GM12878 (cell line): ENCODE results near the gene DCPS.

Experiments
- CHD2 ChIP-seq: IDR thresholded peaks from 2 replicates; pipeline ENCODE4 v1.6.1; 2011; ENCODE audit warnings: low read depth, low read length, improper control_type of control experiment, borderline replicate concordance
- EP300 ChIP-seq, 2 experiments: fragments of 150-350 bp in 1 of 2; IDR thresholded peaks; 2 replicates each; pipeline ENCODE4 v1.6.1; 2011 to 2012; ENCODE audit warnings: low read depth in 2 of 2, low read length in 2 of 2, borderline replicate concordance in 1 of 2, improper control_type of control experiment in 1 of 2, inconsistent platforms in 1 of 2; ENCODE audit not compliant: control insufficient read depth in 1 of 2
- EZH2 ChIP-seq: IDR thresholded peaks from 2 replicates; pipeline ENCODE4 v1.6.1; 2012; ENCODE audit warnings: low read depth, mild to moderate bottlenecking, control low read depth, inconsistent platforms, low read length, borderline replicate concordance; ENCODE audit not compliant: control insufficient read depth
- JUNB ChIP-seq: IDR thresholded peaks from 2 replicates; pipeline ENCODE4 v1.6.1; 2016; ENCODE audit warnings: antibody characterized with exemption, mild to moderate bottlenecking
- PAX5 ChIP-seq: IDR thresholded peaks from 2 replicates; pipeline ENCODE4 v1.6.1; 2011; ENCODE audit warnings: low read depth, low read length, borderline replicate concordance
- SUZ12 ChIP-seq: fragments of 200-600 bp; sonication (generic); IDR thresholded peaks from one replicate; pipeline ENCODE4 v1.6.1; 2018; ENCODE audit warnings: antibody characterized with exemption, mild to moderate bottlenecking; ENCODE audit not compliant: unreplicated experiment
- ZNF274 ChIP-seq: IDR thresholded peaks from one replicate; pipeline ENCODE4 v1.8.0; 2011; ENCODE audit not compliant: insufficient read length, insufficient read depth
- TF ChIP-seq, protein P1 (sequence below): fragments of 450-650 bp; IDR thresholded peaks from 2 replicates; pipeline ENCODE4 v1.6.1; 2016; ENCODE audit warnings: mild to moderate bottlenecking, moderate library complexity, borderline replicate concordance
- TF ChIP-seq, protein P2 (sequence below), 3 experiments: IDR thresholded peaks in 2 of 3; conservative IDR thresholded peaks in 1 of 3; 2 replicates each; pipeline ENCODE4 v1.5.1; 2011; ENCODE audit warnings: low read depth in 3 of 3, low read length in 3 of 3, mild to moderate bottlenecking in 3 of 3, control low read depth in 2 of 3, moderate library complexity in 2 of 3, inconsistent platforms in 1 of 3, mixed read lengths in 1 of 3; ENCODE audit not compliant: control insufficient read depth in 2 of 3, insufficient read depth in 1 of 3; ENCODE audit errors: extremely low read depth in 1 of 3

DNA sequence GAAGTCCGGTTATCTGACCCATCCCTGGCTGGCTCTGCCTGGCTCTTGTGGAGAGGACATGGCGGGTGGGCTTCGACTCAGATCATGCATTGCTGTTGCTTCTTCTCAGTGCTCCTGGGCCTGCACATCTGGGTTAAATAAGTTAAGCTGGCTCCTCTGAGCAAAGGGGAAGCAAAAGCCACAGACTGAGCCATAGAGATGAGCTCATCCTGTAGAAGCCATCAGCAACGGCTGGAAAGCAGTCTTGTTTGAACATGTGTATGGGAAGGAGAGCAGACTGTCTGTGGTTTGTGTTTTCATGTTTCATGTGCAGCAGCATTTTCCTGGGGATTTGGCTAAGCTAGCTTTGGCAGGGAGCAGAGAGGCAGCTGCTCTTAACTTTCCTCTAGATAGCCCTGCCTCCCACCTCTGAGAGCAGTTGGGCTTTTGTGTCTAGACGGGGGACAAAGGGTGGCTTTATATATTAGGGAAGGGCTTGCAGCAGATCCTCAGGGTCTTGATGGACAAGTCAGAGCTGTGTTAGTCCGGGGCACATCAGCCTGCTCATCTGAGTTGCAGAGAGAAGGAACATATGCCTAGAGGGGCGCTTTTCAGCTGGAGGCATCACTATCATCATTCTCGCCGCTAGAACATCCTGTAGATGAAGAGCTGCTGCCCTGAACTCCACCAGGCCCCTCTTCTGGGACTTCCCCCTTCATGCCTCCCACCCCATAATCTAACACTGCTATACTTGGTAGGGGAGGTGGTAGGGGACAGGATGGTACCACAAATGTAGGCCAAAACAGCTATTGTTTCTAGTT is 14.9 kb downstream of the DCPS start:
- TF ChIP-seq EZH2 (no peak), SUZ12 (no peak), JUNB (no peak), ZNF274 (no peak), PAX5 (no peak), CHD2 (no peak), EP300 (IDR thresholded peaks at IDR 0.05; ENCODE audit: borderline replicate concordance in 1 of 2, control insufficient read depth in 1 of 2, low read depth in 2 of 2, low read length in 2 of 2) (no peak)
- TF ChIP-seq, protein P1, sequence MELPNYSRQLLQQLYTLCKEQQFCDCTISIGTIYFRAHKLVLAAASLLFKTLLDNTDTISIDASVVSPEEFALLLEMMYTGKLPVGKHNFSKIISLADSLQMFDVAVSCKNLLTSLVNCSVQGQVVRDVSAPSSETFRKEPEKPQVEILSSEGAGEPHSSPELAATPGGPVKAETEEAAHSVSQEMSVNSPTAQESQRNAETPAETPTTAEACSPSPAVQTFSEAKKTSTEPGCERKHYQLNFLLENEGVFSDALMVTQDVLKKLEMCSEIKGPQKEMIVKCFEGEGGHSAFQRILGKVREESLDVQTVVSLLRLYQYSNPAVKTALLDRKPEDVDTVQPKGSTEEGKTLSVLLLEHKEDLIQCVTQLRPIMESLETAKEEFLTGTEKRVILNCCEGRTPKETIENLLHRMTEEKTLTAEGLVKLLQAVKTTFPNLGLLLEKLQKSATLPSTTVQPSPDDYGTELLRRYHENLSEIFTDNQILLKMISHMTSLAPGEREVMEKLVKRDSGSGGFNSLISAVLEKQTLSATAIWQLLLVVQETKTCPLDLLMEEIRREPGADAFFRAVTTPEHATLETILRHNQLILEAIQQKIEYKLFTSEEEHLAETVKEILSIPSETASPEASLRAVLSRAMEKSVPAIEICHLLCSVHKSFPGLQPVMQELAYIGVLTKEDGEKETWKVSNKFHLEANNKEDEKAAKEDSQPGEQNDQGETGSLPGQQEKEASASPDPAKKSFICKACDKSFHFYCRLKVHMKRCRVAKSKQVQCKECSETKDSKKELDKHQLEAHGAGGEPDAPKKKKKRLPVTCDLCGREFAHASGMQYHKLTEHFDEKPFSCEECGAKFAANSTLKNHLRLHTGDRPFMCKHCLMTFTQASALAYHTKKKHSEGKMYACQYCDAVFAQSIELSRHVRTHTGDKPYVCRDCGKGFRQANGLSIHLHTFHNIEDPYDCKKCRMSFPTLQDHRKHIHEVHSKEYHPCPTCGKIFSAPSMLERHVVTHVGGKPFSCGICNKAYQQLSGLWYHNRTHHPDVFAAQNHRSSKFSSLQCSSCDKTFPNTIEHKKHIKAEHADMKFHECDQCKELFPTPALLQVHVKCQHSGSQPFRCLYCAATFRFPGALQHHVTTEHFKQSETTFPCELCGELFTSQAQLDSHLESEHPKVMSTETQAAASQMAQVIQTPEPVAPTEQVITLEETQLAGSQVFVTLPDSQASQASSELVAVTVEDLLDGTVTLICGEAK, result no peak
- TF ChIP-seq, protein P2, sequence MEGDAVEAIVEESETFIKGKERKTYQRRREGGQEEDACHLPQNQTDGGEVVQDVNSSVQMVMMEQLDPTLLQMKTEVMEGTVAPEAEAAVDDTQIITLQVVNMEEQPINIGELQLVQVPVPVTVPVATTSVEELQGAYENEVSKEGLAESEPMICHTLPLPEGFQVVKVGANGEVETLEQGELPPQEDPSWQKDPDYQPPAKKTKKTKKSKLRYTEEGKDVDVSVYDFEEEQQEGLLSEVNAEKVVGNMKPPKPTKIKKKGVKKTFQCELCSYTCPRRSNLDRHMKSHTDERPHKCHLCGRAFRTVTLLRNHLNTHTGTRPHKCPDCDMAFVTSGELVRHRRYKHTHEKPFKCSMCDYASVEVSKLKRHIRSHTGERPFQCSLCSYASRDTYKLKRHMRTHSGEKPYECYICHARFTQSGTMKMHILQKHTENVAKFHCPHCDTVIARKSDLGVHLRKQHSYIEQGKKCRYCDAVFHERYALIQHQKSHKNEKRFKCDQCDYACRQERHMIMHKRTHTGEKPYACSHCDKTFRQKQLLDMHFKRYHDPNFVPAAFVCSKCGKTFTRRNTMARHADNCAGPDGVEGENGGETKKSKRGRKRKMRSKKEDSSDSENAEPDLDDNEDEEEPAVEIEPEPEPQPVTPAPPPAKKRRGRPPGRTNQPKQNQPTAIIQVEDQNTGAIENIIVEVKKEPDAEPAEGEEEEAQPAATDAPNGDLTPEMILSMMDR (IDR thresholded peaks at IDR 0.05 in 2 of 3, conservative IDR thresholded peaks at IDR 0.05 in 1 of 3; ENCODE audit: control insufficient read depth in 2 of 3, extremely low read depth in 1 of 3, insufficient read depth in 1 of 3, low read depth in 3 of 3, low read length in 3 of 3), result no peak
